Measurements from ENCODE around the gene ACAP1. TPM values are rescaled to one million over a fixed set of nuclear protein-coding genes. Genes with fewer than 3 reads are reported as not detected.

The ACAP1 gene
- total RNA-seq, 6 experiments from 2014 or later: 1.6 to 6.8 (median 2.7) TPM

- TF ChIP-seq POLR2A (IDR thresholded peaks at IDR 0.05) (peak; percentile 89), CTCF (IDR thresholded peaks at IDR 0.05) (no peak)
- no peaks in the 10 kb centered on the region for H3K27me3 ChIP-seq
- intact Hi-C loops (cut with DNase I): no loop called here
- H3K4me3 ChIP-seq: peak within 1 kb of the TSS; percentile 97 to 98 (median 97)
- ATAC-seq: peak; percentile 88 to 91 (median 89)
- no peaks in the 10 kb centered on the region for H3K9me3 ChIP-seq
- H3K27ac ChIP-seq: peak within 1 kb of the TSS; percentile 77 to 93 (median 85)
- peak; percentile 100 for DNase-seq
- WGBS (ENCODE audit: insufficient coverage, low coverage, low lambda C conversion rate, missing lambda C conversion rate): under 1% methylated on average over 47 of the region's 64 CpGs
- H3K4me1 ChIP-seq: peaks cover 0 to 14% (median 7%) of the 10 kb centered on the region in 4 donors
- H3K36me3 ChIP-seq: peaks cover 11 to 27% (median 20%) of the 10 kb centered on the region in 4 donors
These were observed 29.2 kb upstream of the ACAP1 start, which contains the start of gene EIF5A for GRCh38 chr17:7306911-7307685. Gene EIF5A (plus strand): TSS chr17:7307628. CDS start chr17:7309636, 2,008 bp downstream.

- H3K27me3 ChIP-seq: no peaks in the 10 kb centered on the region
- TF ChIP-seq CTCF (IDR thresholded peaks at IDR 0.05) (no peak), POLR2A (IDR thresholded peaks at IDR 0.05) (no peak)
These were observed 28.4 kb upstream of the ACAP1 start for GRCh38 chr17:7307686-7308624.

GRCh38 chr17:7308625-7309433 lies 27.5 kb upstream of the ACAP1 start:
- TF ChIP-seq CTCF (IDR thresholded peaks at IDR 0.05) (no peak), POLR2A (IDR thresholded peaks at IDR 0.05) (peak; percentile 42)
- 0% methylated on average over 11 of the region's 14 CpGs for WGBS (ENCODE audit: insufficient coverage, low coverage, low lambda C conversion rate, missing lambda C conversion rate)
- DNase-seq (peak; percentile 65 to 84 (median 78)), ATAC-seq (peak; percentile 33 to 37 (median 35))
- Histone ChIP-seq H3K4me1 (peaks cover 0 to 14% (median 7%) of the 10 kb centered on the region in 4 donors), H3K27ac (peak overlapping the region; percentile 76 to 93 (median 77)), H3K36me3 (peaks cover 11 to 44% (median 29%) of the 10 kb centered on the region in 4 donors), H3K4me3 (peak overlapping the region; percentile 97 to 98 (median 97)), H3K27me3 (no peaks in the 10 kb centered on the region), H3K9me3 (no peaks in the 10 kb centered on the region)
- intact Hi-C loops (cut with DNase I): no loop called here

More at GRCh38 chr17:7307686-7308624, 28.4 kb upstream of the ACAP1 start:
- H3K4me1 ChIP-seq: peaks cover 0 to 14% (median 7%) of the 10 kb centered on the region in 4 donors
- 0% methylated on average over 4 of the region's 104 CpGs for WGBS (ENCODE audit: insufficient coverage, low coverage, low lambda C conversion rate, missing lambda C conversion rate)
- peak overlapping the region; percentile 76 to 93 (median 77) for H3K27ac ChIP-seq
- ATAC-seq (peak in 2 of 4 donors; percentile 0 to 11), DNase-seq (peak; percentile 67 to 70 (median 69))
- no peaks in the 10 kb centered on the region for H3K9me3 ChIP-seq
- H3K4me3 ChIP-seq: peak overlapping the region; percentile 97 to 98 (median 97)
- peaks cover 11 to 36% (median 25%) of the 10 kb centered on the region in 4 donors for H3K36me3 ChIP-seq
- intact Hi-C loops (cut with DNase I): no loop called here

GRCh38 chr17:7309628-7310027 lies 26.7 kb upstream of the ACAP1 start:
- H3K27ac ChIP-seq: peak overlapping the region in 1 of 3 donors; percentile 77
- H3K9me3 ChIP-seq: no peaks in the 10 kb centered on the region
- H3K27me3 ChIP-seq: no peaks in the 10 kb centered on the region
- TF ChIP-seq CTCF (IDR thresholded peaks at IDR 0.05) (no peak), POLR2A (IDR thresholded peaks at IDR 0.05) (no peak)
- H3K4me3 ChIP-seq: peak overlapping the region in 1 of 3 donors; percentile 98
- 90% methylated on average over 7 of the region's 12 CpGs for WGBS (ENCODE audit: insufficient coverage, low coverage, low lambda C conversion rate, missing lambda C conversion rate)
- peaks cover 11 to 47% (median 29%) of the 10 kb centered on the region in 4 donors for H3K36me3 ChIP-seq
- ATAC-seq (no peak), DNase-seq (no peak)
- intact Hi-C loops (cut with DNase I): no loop called here
- H3K4me1 ChIP-seq: peaks cover 0 to 21% (median 9%) of the 10 kb centered on the region in 4 donors
